NCI-H146 treated with DMSO at 0.1 percent for 48 hours (cell line): ENCODE data around the gene ME3.

Experiments
- DNase-seq: peaks from one replicate; lab custom pipeline; 2025; ENCODE audit not compliant: unreplicated experiment; lab: John Stamatoyannopoulos, UW

Gene ME3

GRCh38 chr11:86468169-86468568 lies 204.2 kb downstream of the ME3 start:
- no peak for DNase-seq

- no peak for DNase-seq
Measured at GRCh38 chr11:86464509-86465221, 207.8 kb downstream of the ME3 start.

- DNase-seq = no peak
Measured at GRCh38 chr11:86463955-86464354, 208.5 kb downstream of the ME3 start.

- no peak for DNase-seq
Measured at GRCh38 chr11:86463120-86463519, 209.3 kb downstream of the ME3 start.

DNA sequence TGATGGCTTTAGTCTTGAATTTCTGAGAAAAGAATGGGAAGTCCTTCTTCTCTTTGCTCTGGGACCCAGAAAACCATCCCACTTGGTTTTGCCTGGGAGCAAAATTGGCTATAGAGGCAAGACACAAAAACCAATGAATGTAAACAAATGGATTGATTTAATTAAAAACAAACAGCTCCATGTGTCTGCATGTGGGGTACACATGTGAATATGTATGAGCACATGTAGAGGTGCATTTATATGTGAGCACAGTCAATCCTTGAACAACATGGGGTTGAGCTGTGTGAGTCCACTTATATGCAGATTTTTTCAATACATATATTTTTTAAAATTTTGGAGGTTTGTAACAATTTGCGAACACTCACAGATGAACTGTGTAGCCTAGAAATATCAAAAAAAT lies 210.5 kb downstream of the ME3 start:
- DNase-seq = no peak

DNA sequence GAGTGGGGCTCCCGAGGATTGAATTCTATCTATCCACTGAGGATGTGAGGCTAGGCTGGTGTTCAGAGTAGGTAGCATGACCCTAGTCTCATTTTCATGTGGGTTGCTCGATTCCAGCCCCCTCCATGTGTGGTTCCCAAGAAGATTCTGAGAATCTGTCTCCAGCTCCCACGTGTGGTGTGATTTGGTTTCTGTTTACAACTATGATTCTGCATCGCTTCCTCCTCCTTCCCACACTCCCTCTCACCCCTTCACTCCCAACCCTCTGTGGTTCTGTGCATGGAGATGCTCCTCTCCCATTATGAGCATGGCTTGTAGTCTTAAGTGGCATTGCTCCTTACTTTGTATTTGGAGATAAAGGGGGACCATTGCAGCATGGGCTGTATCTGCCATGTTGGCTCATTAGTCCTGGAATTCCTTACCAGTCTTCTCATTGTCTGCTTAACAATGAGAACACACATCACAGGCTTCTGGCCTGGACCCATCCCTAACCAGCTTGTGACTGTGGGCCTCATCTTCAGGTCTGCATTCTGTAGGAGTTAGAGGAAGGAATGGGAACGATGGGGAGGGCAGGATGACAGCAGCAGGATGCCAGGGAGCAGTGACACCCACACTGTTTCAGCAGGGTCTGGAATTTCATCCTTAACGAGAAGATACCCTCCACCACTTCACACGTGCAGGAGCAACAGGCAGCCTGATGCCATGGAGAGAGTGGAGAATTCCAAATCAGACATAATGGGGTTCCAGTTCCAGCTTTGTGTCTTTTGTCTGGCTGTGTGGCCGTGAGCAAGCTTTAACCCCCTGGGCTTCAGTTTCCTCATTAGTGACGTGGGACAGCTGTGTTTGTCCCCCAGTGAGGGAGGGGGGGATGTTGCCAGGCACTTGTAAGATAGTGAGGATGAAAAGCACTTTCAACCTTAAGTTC lies 211.7 kb downstream of the ME3 start:
- DNase-seq = no peak

DNA sequence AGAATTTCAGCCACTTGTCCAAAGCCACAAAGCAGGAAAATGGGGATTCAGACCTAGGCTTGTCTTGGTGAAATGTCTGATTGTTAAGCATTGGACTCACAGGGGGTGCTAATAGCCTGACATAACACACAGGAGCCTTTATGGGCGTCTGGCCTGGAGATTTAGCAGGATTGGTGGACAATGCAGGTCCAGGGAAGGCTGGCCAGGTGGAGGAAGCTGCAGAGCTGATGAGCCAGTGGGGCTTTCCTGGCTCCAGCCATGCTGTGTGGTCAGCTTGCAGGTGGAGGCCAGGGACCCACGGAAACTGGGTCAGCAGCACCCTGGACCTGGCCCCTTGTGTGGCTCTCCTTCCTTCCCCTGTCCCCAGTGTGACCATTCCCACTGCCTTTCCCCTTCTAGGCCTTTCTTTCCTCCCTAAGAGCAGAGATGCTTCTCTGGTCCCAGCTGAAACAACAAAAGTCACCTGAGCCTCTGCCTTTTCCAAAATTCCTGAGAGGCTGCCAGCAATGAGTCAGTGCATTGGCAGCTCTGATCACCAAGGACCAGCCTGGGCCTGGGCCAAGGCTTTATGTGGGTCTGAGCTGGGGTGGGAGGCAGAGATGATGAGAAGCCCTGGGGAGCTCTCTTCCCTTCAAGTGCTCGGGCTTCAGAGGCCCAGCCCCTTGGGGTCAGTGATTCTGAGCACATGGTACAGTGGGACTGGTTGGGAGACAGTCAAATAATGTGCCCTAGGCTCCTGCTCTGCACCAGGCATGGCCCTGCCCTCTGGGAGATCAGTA lies 212.5 kb downstream of the ME3 start:
- no peak for DNase-seq

DNA sequence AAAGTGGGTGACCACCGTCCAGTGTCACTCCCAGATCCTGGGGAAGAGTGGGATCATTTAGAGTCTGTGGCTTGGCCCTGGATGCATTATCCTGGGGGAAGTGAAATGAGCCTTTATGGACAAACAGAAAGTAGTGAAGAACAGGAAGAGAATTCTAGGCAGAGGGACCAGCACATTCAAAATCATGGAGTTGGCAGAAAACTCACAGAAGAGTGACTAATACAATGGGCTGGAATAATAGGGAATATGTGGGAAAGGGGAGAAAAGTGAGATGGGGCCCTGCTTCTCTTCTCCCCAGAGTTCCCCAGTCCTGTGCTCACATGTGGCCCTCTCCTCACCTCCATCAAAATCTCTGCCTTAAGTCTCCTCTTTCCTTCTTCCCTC lies 213.4 kb downstream of the ME3 start:
- DNase-seq = no peak

DNA sequence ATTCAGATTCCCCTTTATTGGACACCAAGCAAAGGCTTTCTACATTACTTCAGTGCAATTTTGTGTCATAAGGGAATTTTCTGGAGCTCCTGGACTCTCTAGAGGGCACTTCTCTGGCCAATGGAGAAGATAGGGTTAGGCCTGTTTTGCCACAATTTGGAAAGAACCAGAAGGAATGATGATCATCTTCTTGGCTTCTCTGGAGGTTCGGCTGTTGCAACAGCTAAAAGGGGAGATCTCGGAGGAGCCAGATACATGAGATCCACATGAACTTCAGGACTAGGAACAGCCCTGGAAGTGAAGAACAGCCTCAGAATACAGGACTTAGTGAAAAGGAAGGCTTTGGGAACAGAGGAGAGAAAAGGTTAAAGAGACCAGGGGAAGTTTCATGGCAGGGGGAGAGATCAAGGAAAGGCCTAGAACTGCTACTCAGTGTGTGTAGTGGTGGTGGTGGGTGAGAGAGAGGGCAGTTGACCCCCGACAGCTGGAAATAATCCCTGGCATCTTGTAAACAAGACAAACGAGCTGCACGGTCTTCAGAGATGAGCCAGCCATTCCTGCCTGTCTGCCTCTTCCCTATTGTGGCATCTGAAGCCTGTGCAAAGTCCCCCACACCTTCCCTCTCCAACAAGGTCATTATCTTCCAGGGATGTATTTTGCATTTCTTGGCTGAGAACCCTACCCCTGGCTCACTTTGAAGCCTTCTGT lies 214.0 kb downstream of the ME3 start:
- DNase-seq = no peak

- peak; percentile 26 for DNase-seq
Measured at GRCh38 chr11:86456075-86456939, 216.1 kb downstream of the ME3 start.

- no peak for DNase-seq
Measured at GRCh38 chr11:86453290-86454030, 219.0 kb downstream of the ME3 start.

DNA sequence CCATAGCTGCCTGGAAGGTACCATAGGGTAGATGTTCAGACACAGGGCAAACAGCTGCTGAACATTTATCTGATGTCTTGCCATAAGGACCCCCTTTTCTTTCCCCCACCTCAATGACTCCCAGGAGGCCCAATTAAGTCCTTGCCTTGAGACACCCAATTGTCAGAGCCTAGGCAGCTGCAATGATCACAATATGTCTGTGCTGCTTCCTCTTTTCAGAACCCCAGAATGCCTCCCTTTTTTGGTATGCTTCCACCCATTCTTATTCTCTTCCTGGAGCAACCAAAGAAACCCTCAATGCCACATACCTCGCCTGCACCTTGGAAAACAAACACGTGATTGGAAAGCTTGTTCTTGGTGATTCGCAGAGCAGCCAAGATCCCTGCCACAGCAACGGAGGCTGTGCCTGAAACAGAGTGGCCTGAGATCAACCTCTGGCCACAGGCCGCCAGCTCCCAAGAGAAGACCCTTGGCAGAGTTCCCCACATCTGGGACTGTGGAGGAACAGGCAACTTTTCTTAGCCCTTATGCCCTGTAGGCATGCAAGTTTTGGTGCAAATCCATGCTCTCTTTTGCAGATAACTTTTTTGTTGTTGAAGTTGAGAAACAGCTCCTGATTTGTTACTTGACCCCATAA lies 222.3 kb downstream of the ME3 start:
- DNase-seq = no peak

DNA sequence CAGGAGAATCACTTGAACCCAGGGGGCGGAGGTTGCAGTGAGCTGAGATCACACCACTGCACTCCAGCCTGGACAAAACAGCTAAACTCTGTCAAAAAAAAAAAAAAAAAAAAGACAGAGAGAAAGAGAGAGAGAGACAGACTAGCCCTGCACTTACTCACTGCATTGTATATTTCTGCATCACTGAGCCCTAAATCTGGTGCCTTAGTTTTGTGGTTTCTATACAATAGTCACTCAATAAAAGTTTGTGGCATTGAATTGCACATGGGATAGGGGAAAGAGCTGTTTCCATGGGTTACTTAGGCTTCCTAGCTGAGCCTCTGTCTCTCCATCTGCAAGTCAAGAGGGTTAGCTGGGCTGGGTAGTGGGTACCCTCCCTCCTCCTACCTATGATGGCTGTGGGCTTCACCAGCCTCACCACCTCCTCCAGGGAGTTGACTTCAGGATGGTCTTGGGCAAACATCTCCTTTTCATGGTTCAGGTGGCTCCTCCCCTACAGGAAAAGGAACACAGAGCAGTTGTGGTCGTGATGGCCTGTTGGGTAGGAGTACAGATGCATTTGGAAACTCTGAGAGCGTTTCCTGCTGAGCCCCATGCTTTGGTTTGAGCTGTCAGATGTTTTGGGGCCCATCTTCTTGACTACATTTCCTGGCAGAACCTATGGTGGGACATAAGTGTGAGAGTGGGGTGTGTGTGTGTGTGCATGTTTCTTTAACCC lies 224.5 kb downstream of the ME3 start:
- no peak for DNase-seq

DNA sequence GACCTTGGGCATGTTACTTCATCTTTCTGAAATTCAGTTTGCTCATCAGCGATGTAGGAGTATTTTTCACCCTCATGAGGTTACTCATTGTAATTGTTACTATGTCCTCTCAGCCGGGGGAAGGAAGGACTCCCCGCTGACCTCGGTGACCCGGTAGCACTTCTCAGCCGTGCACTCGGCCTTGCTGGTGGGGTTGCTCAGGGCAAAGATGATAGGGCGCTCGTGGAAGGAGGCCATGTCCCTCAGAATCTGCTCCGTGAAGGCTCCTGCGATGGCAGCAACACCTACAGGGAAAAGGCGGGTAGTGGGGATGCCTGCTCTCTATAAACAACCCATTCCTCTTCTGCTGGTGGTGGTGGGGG lies 225.5 kb downstream of the ME3 start:
- DNase-seq = no peak

GRCh38 chr11:86446163-86446923 lies 226.1 kb downstream of the ME3 start:
- no peak for DNase-seq

DNA sequence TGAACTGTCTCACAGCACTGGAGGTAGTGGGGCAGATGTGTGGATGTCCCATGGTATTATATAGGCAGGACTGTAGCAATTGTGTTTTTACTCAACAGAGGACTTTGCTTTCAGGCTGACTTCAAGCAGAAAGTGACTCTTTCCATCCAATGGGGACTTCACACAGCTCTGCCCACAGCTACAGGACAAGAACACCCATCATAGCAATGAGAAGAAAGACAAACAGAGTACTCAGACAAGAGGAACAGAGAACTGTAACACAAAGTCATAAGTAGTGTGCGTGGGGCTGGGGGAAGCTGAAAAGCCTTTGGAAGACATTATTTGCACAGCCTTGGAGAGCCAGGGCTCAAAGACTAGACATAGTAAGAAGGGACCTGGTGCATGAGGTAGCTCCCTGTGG lies 227.4 kb downstream of the ME3 start:
- no peak for DNase-seq

- DNase-seq = no peak
Measured at GRCh38 chr11:86443415-86443814, 229.0 kb downstream of the ME3 start.

DNA sequence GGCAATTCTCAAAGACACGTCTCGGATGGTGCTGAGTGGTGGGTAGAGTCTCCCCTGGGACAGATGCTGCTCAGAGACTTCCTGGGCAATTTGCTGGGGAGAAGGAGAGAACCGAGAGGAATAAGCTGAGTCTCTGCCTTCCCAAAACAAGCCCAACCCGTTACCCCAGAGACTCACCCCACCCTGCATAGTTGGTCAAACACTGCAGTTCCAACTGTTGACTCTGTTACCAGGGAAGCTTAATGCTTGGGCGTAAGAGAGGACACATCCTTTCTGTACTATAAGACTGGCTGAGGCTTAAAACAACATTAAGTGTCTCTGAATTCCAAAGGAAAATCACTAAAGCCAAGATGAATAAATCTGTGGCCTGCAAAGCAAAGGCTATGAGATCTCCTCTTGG lies 229.6 kb downstream of the ME3 start:
- DNase-seq = no peak
